ENCODE results near the gene LRRC72. TPM values are rescaled to one million over a fixed set of nuclear protein-coding genes. Genes with fewer than 3 reads are reported as not detected.
A peak's percentile ranks its signal among the peaks of the same experiment; 100 is the strongest.
"Not testable (repeated sequence)": the region's sequence is repeated elsewhere in the genome, so short reads cannot be mapped to it uniquely, and the experiment has no call there.

Gene LRRC72
- total RNA-seq, 1 donor from 2014 or later, result not detected

- DNase-seq (ENCODE audit: low read depth), result no peak
- TF ChIP-seq CTCF (IDR thresholded peaks at IDR 0.05; ENCODE audit: insufficient read depth, low read length, severe bottlenecking), result no peak
- Histone ChIP-seq H3K36me3 (ENCODE audit: control insufficient read depth, insufficient read depth, low read length) (no peaks in the 10 kb centered on the region), H3K4me3 (ENCODE audit: low read depth, low read length) (no peak overlapping the region), H3K27me3 (ENCODE audit: control insufficient read depth, insufficient read depth, low read length) (no peaks in the 10 kb centered on the region)
- no peak for FAIRE-seq
Measured at GRCh38 chr7:16502303-16502702, 24.3 kb upstream of the LRRC72 start.

- H3K27me3 ChIP-seq (ENCODE audit: control insufficient read depth, insufficient read depth, low read length), result no peaks in the 10 kb centered on the region
- H3K4me3 ChIP-seq (ENCODE audit: low read depth, low read length), result no peak overlapping the region
- no peak for TF ChIP-seq CTCF (IDR thresholded peaks at IDR 0.05; ENCODE audit: insufficient read depth, low read length, severe bottlenecking)
- H3K36me3 ChIP-seq (ENCODE audit: control insufficient read depth, insufficient read depth, low read length), result no peaks in the 10 kb centered on the region
- FAIRE-seq (no peak), DNase-seq (ENCODE audit: low read depth) (peak; percentile 18)
Measured at GRCh38 chr7:16504019-16504418, 22.6 kb upstream of the LRRC72 start.

GRCh38 chr7:16506422-16506821 is 20.2 kb upstream of the LRRC72 start:
- DNase-seq (ENCODE audit: low read depth); H3K4me3 ChIP-seq (ENCODE audit: low read depth, low read length); FAIRE-seq; H3K36me3 ChIP-seq (ENCODE audit: control insufficient read depth, insufficient read depth, low read length); H3K27me3 ChIP-seq (ENCODE audit: control insufficient read depth, insufficient read depth, low read length): not testable (repeated sequence)

GRCh38 chr7:16509829-16510228 is 16.8 kb upstream of the LRRC72 start:
- DNase-seq (ENCODE audit: low read depth), result no peak
- TF ChIP-seq CTCF (IDR thresholded peaks at IDR 0.05; ENCODE audit: insufficient read depth, low read length, severe bottlenecking), result no peak
- FAIRE-seq, result no peak
- H3K4me3 ChIP-seq (ENCODE audit: low read depth, low read length), result no peak overlapping the region
- no peaks in the 10 kb centered on the region for H3K36me3 ChIP-seq (ENCODE audit: control insufficient read depth, insufficient read depth, low read length)
- H3K27me3 ChIP-seq (ENCODE audit: control insufficient read depth, insufficient read depth, low read length), result no peaks in the 10 kb centered on the region

GRCh38 chr7:16511314-16511713 is 15.3 kb upstream of the LRRC72 start:
- TF ChIP-seq CTCF (IDR thresholded peaks at IDR 0.05; ENCODE audit: insufficient read depth, low read length, severe bottlenecking), result no peak
- FAIRE-seq (peak; percentile 85), DNase-seq (ENCODE audit: low read depth) (no peak)
- Histone ChIP-seq H3K36me3 (ENCODE audit: control insufficient read depth, insufficient read depth, low read length) (no peaks in the 10 kb centered on the region), H3K27me3 (ENCODE audit: control insufficient read depth, insufficient read depth, low read length) (no peaks in the 10 kb centered on the region), H3K4me3 (ENCODE audit: low read depth, low read length) (no peak overlapping the region)

- FAIRE-seq (no peak), DNase-seq (ENCODE audit: low read depth) (no peak)
- Histone ChIP-seq H3K27me3 (ENCODE audit: control insufficient read depth, insufficient read depth, low read length) (no peaks in the 10 kb centered on the region), H3K4me3 (ENCODE audit: low read depth, low read length) (no peak overlapping the region), H3K36me3 (ENCODE audit: control insufficient read depth, insufficient read depth, low read length) (no peaks in the 10 kb centered on the region)
- TF ChIP-seq CTCF (IDR thresholded peaks at IDR 0.05; ENCODE audit: insufficient read depth, low read length, severe bottlenecking), result no peak
Measured at GRCh38 chr7:16512097-16512496, 14.5 kb upstream of the LRRC72 start.
